HepG2 (cell line): ENCODE data around the gene DNAJC8. TPM values are rescaled to one million over a fixed set of nuclear protein-coding genes. Genes with fewer than 3 reads are reported as not detected.

Source experiments
- ARID4A ChIP-seq: sonication (generic); formaldehyde crosslinking; IDR thresholded peaks from 2 replicates; pipeline ENCODE4 v1.5.0; 2020; ENCODE audit warnings: mild to moderate bottlenecking, missing genetic modification reagents, borderline replicate concordance
- ARNTL ChIP-seq: sonication (generic); formaldehyde crosslinking; IDR thresholded peaks from 2 replicates; pipeline ENCODE4 v1.4.0; 2020; ENCODE audit warnings: mild to moderate bottlenecking, missing genetic modification reagents
- BCL3 ChIP-seq: sonication (generic); formaldehyde crosslinking; IDR thresholded peaks from 2 replicates; pipeline ENCODE4 v1.5.1; 2020; ENCODE audit warnings: mild to moderate bottlenecking, missing genetic modification reagents, moderate library complexity
- FIP1L1 ChIP-seq: fragments of 200-400 bp; formaldehyde crosslinking; IDR thresholded peaks from 2 replicates; pipeline ENCODE4 v1.6.1; 2018; ENCODE audit warnings: low read depth, mild to moderate bottlenecking, low read length, moderate library complexity, borderline replicate concordance; ENCODE audit not compliant: insufficient read depth
- FOSL1 ChIP-seq: sonication (generic); formaldehyde crosslinking; IDR thresholded peaks from 2 replicates; pipeline ENCODE4 v1.9.0; 2021; ENCODE audit warnings: missing genetic modification reagents, borderline replicate concordance
- FOXA1 ChIP-seq, 2 experiments: fragments of 450-650 bp in 1 of 2; sonication (generic) in 1 of 2; formaldehyde crosslinking in 1 of 2; IDR thresholded peaks; 2 replicates each; pipeline versions ENCODE4 v1.4.0 to v1.6.1; 2016 to 2020; ENCODE audit warnings: missing genetic modification reagents in 1 of 2
- HIC2 ChIP-seq: sonication (generic); formaldehyde crosslinking; IDR thresholded peaks from 2 replicates; pipeline ENCODE4 v1.9.0; 2022; ENCODE audit warnings: low read depth, missing genetic modification reagents
- KMT2B ChIP-seq: IDR thresholded peaks from 2 replicates; pipeline ENCODE4 v1.6.1; 2016; ENCODE audit warnings: missing genetic modification reagents, missing compliant biosample characterization
- MAFG ChIP-seq: sonication (generic); formaldehyde crosslinking; IDR thresholded peaks from 2 replicates; pipeline ENCODE4 v1.5.1; 2020; ENCODE audit warnings: mild to moderate bottlenecking, missing genetic modification reagents
- MLX ChIP-seq: IDR thresholded peaks from 2 replicates; pipeline ENCODE4 v1.6.1; 2016
- NFKB2 ChIP-seq: sonication (generic); formaldehyde crosslinking; IDR thresholded peaks from 2 replicates; pipeline ENCODE4 v1.4.0; 2020; ENCODE audit warnings: missing genetic modification reagents, borderline replicate concordance
- RAD51 ChIP-seq: fragments of 450-650 bp; IDR thresholded peaks from 2 replicates; pipeline ENCODE4 v1.6.1; 2016; ENCODE audit warnings: borderline replicate concordance
- RFXAP ChIP-seq: sonication (generic); formaldehyde crosslinking; IDR thresholded peaks from 2 replicates; pipeline ENCODE4 v1.4.0; 2020; ENCODE audit warnings: missing genetic modification reagents, borderline replicate concordance
- TFDP2 ChIP-seq: sonication (generic); formaldehyde crosslinking; IDR thresholded peaks from 2 replicates; pipeline ENCODE4 v1.4.0; 2020; ENCODE audit warnings: missing genetic modification reagents
- ZBTB26 ChIP-seq: IDR thresholded peaks from 2 replicates; pipeline ENCODE4 v1.6.1; 2016; ENCODE audit warnings: missing compliant biosample characterization, missing genetic modification reagents, borderline replicate concordance
- ZBTB3 ChIP-seq: sonication (generic); formaldehyde crosslinking; IDR thresholded peaks from 2 replicates; pipeline ENCODE4 v1.4.0; 2020; ENCODE audit warnings: low read depth, mild to moderate bottlenecking, moderate library complexity, missing genetic modification reagents, borderline replicate concordance
- polyA plus RNA-seq, 8 experiments: library from polyadenylated mRNA; depleted of rRNA in 3 of 8; stranded (reverse) in 7 of 8; unstranded in 1 of 8; fragments of >200 nt; fragmentation: Illumina TruSeq in 4 of 8; extraction: Trizol in 4 of 8; gene quantifications; 2 replicates each; pipeline versions ENCODE4 v1.2.1 to v1.2.3, GENCODE V29; 2011 to 2016; ENCODE audit warnings: low read depth in 4 of 8, missing spikeins in 1 of 8, mixed read lengths in 1 of 8; ENCODE audit not compliant: insufficient read depth in 1 of 8
- total RNA-seq, 5 experiments: library from RNA; depleted of rRNA; stranded (reverse); fragments of >200 nt; fragmentation: Illumina TruSeq; extraction: Trizol; gene quantifications; 2 replicates each; pipeline ENCODE4 v1.2.3, GENCODE V29; 2016; ENCODE audit warnings: low read depth in 1 of 5

DNAJC8 gene
- total and polyA plus RNA-seq, 2 of the 13 experiments (the other 11 are each of a cell fraction or from before 2014, with no cell fraction given): 54.5 to 126 TPM

GRCh38 chr1:28232558-28233263, at the start of gene DNAJC8 (continued):
- TF ChIP-seq FOXA1 (IDR thresholded peaks at IDR 0.05): no peak
- TF ChIP-seq FOXA1 (CRISPR knock-in tag; IDR thresholded peaks at IDR 0.05): no peak
- TF ChIP-seq MAFG (CRISPR knock-in tag): no peak
- no peak for TF ChIP-seq HIC2
- 0 out of 2 replicates have a peak, but pooled peaks have one; percentile 48 for TF ChIP-seq TFDP2 (CRISPR knock-in tag)
- TF ChIP-seq BCL3 (CRISPR knock-in tag): peak; percentile 67; the same call in 1 of the 2 replicates
- TF ChIP-seq ZBTB3 (CRISPR knock-in tag): peak; percentile 32; the same call in 1 of the 2 replicates
- 0 out of 2 replicates have a peak, but pooled peaks have one; percentile 36 for TF ChIP-seq FIP1L1
- peak; percentile 60; the same call in 1 of the 2 replicates for TF ChIP-seq MLX (CRISPR knock-in tag)
- peak; percentile 60; the same call in 1 of the 2 replicates for TF ChIP-seq ZBTB26 (CRISPR knock-in tag)
- peak; percentile 41; the same call in 1 of the 2 replicates for TF ChIP-seq RFXAP (CRISPR knock-in tag)
- TF ChIP-seq ARNTL: peak; percentile 73
- TF ChIP-seq RAD51: peak; percentile 97
- peak; percentile 84 for TF ChIP-seq KMT2B (CRISPR knock-in tag)
- no peak for TF ChIP-seq FOSL1 (CRISPR knock-in tag)
- TF ChIP-seq ARID4A (CRISPR knock-in tag): peak; percentile 76
- TF ChIP-seq NFKB2 (CRISPR knock-in tag): peak; percentile 51; the same call in 1 of the 2 replicates
